Keratinocyte (primary cell): Measurements from ENCODE around the gene PTPRN2.

Experiments used
- EZH2 ChIP-seq: IDR thresholded peaks from one replicate; pipeline ENCODE4 v1.6.1; 2012; ENCODE audit warnings: inconsistent platforms, mild to moderate bottlenecking, low read length, moderate library complexity
- TF ChIP-seq, protein P1 (sequence below), 3 experiments: IDR thresholded peaks in 1 of 3; conservative IDR thresholded peaks in 1 of 3; optimal IDR thresholded peaks in 1 of 3; 2 replicates in 2 of 3; 3 replicates in 1 of 3; pipeline versions ENCODE3 to v1.5.1; 2011; ENCODE audit warnings: low read length in 3 of 3, mild to moderate bottlenecking in 3 of 3, moderate library complexity in 2 of 3, control low read depth in 1 of 3, inconsistent platforms in 1 of 3; ENCODE audit not compliant: insufficient read depth in 2 of 3; ENCODE audit errors: extremely low read depth in 1 of 3

GRCh38 chr7:158443688-158444483 is 143.7 kb downstream of the PTPRN2 start:
- TF ChIP-seq, protein P1, sequence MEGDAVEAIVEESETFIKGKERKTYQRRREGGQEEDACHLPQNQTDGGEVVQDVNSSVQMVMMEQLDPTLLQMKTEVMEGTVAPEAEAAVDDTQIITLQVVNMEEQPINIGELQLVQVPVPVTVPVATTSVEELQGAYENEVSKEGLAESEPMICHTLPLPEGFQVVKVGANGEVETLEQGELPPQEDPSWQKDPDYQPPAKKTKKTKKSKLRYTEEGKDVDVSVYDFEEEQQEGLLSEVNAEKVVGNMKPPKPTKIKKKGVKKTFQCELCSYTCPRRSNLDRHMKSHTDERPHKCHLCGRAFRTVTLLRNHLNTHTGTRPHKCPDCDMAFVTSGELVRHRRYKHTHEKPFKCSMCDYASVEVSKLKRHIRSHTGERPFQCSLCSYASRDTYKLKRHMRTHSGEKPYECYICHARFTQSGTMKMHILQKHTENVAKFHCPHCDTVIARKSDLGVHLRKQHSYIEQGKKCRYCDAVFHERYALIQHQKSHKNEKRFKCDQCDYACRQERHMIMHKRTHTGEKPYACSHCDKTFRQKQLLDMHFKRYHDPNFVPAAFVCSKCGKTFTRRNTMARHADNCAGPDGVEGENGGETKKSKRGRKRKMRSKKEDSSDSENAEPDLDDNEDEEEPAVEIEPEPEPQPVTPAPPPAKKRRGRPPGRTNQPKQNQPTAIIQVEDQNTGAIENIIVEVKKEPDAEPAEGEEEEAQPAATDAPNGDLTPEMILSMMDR (optimal IDR thresholded peaks at IDR 0.05 in 1 of 3, IDR thresholded peaks at IDR 0.05 in 1 of 3, conservative IDR thresholded peaks at IDR 0.05 in 1 of 3; ENCODE audit: extremely low read depth in 1 of 3, insufficient read depth in 2 of 3, low read length in 3 of 3), result no peak
- TF ChIP-seq EZH2, result no peak
